GM12875 (cell line): ENCODE data around the gene MRPL32.

Source experiments
- H3K4me3 ChIP-seq: one replicate; pipeline ENCODE4 v1.5.1; 2011; ENCODE audit warnings: low read depth, low read length, control low read depth
- CTCF ChIP-seq: IDR thresholded peaks from 2 replicates; pipeline ENCODE4 v1.5.1; 2011; ENCODE audit warnings: low read depth, mild to moderate bottlenecking, control low read depth, inconsistent platforms, low read length, moderate library complexity, borderline replicate concordance; ENCODE audit not compliant: insufficient read depth

The MRPL32 gene

GRCh38 chr7:42950417-42950816 lies 18.2 kb downstream of the MRPL32 start:
- H3K4me3 ChIP-seq, result no peak overlapping the region
- no peak for TF ChIP-seq CTCF

GRCh38 chr7:42952328-42952727 lies 20.2 kb downstream of the MRPL32 start:
- TF ChIP-seq CTCF, result no peak
- no peak overlapping the region for H3K4me3 ChIP-seq

GRCh38 chr7:42953994-42954393 lies 21.8 kb downstream of the MRPL32 start:
- no peak overlapping the region for H3K4me3 ChIP-seq
- TF ChIP-seq CTCF, result no peak

- no peak for TF ChIP-seq CTCF
- H3K4me3 ChIP-seq, result no peak overlapping the region
Observed at GRCh38 chr7:42956062-42956461, 23.9 kb downstream of the MRPL32 start.

GRCh38 chr7:42959549-42959948 lies 27.4 kb downstream of the MRPL32 start:
- no peak for TF ChIP-seq CTCF
- H3K4me3 ChIP-seq, result no peak overlapping the region

GRCh38 chr7:42960762-42961161 lies 28.6 kb downstream of the MRPL32 start:
- no peak for TF ChIP-seq CTCF
- no peak overlapping the region for H3K4me3 ChIP-seq

GRCh38 chr7:42961170-42961569 lies 29.0 kb downstream of the MRPL32 start:
- no peak for TF ChIP-seq CTCF

More at GRCh38 chr7:42961170-42961569, 29.0 kb downstream of the MRPL32 start:
- no peak overlapping the region for H3K4me3 ChIP-seq
